Fibroblast of the aortic adventitia (primary cell): ENCODE measurements around the gene MFSD6. TPM values are rescaled to one million over a fixed set of nuclear protein-coding genes. Genes with fewer than 3 reads are reported as not detected.
"Not testable (repeated sequence)": the region's sequence is repeated elsewhere in the genome, so short reads cannot be mapped to it uniquely, and the experiment has no call there.

Source experiments
- DNase-seq: peaks from one replicate; pipeline ENCODE4 v3.0.0-alpha.2; 2010; ENCODE audit warnings: low read depth
- H3K4me3 ChIP-seq: 2 replicates; pipeline ENCODE4 v1.5.1; 2011; ENCODE audit warnings: low read depth, mild to moderate bottlenecking, control low read depth, low read length, moderate library complexity
- total RNA-seq: library from RNA; depleted of rRNA; stranded (reverse); fragments of >200 nt; gene quantifications from 2 replicates; pipeline ENCODE4 v1.2.3, GENCODE V29; 2012; ENCODE audit warnings: low replicate concordance
- TF ChIP-seq, protein P1 (sequence below): IDR thresholded peaks from 2 replicates; pipeline ENCODE4 v1.5.1; 2011; ENCODE audit warnings: mild to moderate bottlenecking, low read length, control low read depth, inconsistent platforms; ENCODE audit not compliant: insufficient read depth

Gene MFSD6
- total RNA-seq, 1 donor = 8.0 TPM

DNA sequence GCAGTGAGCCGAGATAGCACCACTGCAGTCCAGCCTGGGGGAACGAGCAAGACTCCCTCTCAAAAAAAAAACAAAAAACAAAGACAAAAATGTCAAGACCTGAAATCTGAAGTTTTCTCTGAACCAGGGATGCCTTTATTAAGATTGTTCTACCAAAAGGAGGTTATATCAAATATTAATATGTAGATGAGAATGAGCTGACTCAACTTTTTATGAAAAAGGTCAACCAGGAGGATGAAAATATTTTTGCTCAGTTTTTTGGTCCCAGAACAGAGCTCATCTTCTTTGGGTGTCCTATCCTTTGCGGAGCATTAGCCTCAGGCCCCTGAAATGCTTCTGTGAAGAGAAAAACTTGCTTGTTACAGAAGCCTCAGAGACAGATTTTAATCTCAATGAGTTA is 82.3 kb downstream of the MFSD6 start:
- no peak for DNase-seq
- TF ChIP-seq, protein P1, sequence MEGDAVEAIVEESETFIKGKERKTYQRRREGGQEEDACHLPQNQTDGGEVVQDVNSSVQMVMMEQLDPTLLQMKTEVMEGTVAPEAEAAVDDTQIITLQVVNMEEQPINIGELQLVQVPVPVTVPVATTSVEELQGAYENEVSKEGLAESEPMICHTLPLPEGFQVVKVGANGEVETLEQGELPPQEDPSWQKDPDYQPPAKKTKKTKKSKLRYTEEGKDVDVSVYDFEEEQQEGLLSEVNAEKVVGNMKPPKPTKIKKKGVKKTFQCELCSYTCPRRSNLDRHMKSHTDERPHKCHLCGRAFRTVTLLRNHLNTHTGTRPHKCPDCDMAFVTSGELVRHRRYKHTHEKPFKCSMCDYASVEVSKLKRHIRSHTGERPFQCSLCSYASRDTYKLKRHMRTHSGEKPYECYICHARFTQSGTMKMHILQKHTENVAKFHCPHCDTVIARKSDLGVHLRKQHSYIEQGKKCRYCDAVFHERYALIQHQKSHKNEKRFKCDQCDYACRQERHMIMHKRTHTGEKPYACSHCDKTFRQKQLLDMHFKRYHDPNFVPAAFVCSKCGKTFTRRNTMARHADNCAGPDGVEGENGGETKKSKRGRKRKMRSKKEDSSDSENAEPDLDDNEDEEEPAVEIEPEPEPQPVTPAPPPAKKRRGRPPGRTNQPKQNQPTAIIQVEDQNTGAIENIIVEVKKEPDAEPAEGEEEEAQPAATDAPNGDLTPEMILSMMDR = no peak
- H3K4me3 ChIP-seq = no peak overlapping the region

GRCh38 chr2:190493095-190493494 is 84.9 kb downstream of the MFSD6 start:
- DNase-seq = no peak
- TF ChIP-seq, protein P1 = no peak
- H3K4me3 ChIP-seq = no peak overlapping the region

- not testable (repeated sequence) for DNase-seq
Measured at GRCh38 chr2:190494600-190495227, 86.6 kb downstream of the MFSD6 start.

DNA sequence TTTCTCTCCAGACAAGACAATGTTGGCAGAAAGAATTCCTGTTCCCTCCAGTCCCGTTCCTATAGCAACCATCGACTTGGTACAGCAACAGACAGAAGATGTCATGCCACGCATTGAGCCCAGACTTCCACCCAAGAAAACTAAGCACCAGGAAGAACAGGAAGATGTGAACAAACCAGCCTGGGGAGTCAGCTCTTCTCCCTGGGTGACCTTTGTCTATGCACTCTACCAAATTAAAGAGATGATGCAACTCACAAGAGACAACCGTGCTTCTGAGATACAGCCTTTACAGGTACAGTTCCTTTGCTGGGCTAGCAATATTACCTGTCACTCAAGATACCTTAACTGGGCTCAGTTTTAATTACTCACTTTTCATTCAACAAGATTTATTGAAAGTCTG is 89.3 kb downstream of the MFSD6 start:
- no peak for DNase-seq
- TF ChIP-seq, protein P1 = no peak
- no peak overlapping the region for H3K4me3 ChIP-seq

More at GRCh38 chr2:190494600-190495227, 86.6 kb downstream of the MFSD6 start:
- not testable (repeated sequence) for H3K4me3 ChIP-seq

DNA sequence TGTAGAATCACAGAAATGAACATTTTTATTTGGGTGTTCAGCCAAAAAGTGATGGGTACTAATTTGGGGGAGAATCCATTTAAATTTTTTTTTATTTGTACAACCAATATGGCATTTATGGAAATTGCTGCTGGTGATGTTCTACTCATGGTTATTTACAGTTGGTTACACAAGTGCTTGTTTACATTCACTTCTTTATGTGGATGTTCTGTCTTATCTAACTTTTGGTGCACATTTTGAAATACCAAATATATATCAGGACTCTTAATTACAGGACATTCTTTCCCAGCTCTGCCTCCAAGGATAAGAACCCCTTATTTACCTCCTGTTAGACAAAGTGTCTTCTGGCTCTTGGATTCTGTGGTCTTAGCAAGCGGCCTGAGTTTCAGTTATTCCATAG is 91.1 kb downstream of the MFSD6 start:
- H3K4me3 ChIP-seq = no peak overlapping the region
- TF ChIP-seq, protein P1 = no peak
- no peak for DNase-seq

- no peak overlapping the region for H3K4me3 ChIP-seq
- DNase-seq = no peak
- TF ChIP-seq, protein P1 = no peak
Measured at GRCh38 chr2:190500054-190500502, 91.9 kb downstream of the MFSD6 start.

DNA sequence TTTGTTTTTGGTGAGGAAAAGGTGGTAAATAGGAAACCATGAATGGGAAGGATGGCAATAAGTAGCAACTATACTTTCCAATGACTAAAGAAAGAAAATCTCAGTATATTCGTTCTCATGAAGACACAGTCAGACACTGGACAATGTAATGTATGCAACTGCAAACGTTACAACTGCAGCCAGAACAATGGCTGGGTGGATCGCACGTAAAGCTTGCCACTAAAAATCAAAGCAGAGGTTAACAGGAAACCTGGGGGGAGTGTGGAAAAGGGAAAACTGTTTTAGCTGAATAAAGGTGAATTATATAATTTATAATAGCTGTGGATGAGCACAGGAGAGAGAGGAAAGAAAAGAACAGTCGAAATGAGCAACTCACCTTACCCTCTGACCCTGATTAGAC is 93.1 kb downstream of the MFSD6 start:
- H3K4me3 ChIP-seq = no peak overlapping the region
- TF ChIP-seq, protein P1 = no peak

More for the DNA sequence above, 93.1 kb downstream of the MFSD6 start:
- no peak for DNase-seq
